ENCODE results near the gene RASGRP1. TPM values are rescaled to one million over a fixed set of nuclear protein-coding genes. Genes with fewer than 3 reads are reported as not detected.

RASGRP1 gene
- total and polyA plus RNA-seq, 12 donors = 0.13 to 2.8 (median 0.49) TPM

GRCh38 chr15:38528294-38528693, 36.3 kb downstream of the RASGRP1 start:
- no peaks in the 10 kb centered on the region for H3K9me3 ChIP-seq (replicated peaks in 1 of 3)
- 93 to 97% (median 95%) methylated on average over 1 of the region's 1 CpG for WGBS, 4 donors
- no peaks in the 10 kb centered on the region for H3K4me1 ChIP-seq (replicated peaks in 1 of 2)
- H3K27ac ChIP-seq = no peak overlapping the region
- no peaks in the 10 kb centered on the region for H3K36me3 ChIP-seq (replicated peaks in 1 of 2)
- no peak overlapping the region for H3K4me3 ChIP-seq
- DNase-seq = peak in 2 of 7 donors; percentile 5 to 10
- TF ChIP-seq CTCF (IDR thresholded peaks at IDR 0.05) = no peak
- TF ChIP-seq POLR2A (IDR thresholded peaks at IDR 0.05) = no peak
- no peaks in the 10 kb centered on the region for H3K27me3 ChIP-seq
- intact Hi-C loops (cut with DNase I) = no loop called here

DNA sequence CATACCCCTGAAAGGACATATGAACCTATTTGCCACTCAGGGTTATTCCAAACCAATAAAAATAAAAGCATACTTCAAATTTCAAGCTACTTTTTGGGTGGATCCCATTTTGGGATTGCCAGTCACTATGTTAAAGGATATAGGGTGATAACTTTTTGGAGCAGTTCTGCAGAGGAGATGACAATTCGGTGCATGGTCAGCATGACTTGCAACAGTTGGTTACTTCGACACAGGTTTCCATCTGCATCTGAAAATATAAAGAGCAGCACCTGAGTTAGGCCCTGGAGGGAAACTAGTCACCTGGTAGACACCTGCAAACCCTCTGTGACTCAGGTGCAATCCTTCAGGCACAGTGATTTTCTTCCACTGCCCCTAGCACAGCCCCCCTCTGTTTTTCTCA, 38.5 kb downstream of the RASGRP1 start:
- TF ChIP-seq POLR2A (IDR thresholded peaks at IDR 0.05) (no peak), CTCF (IDR thresholded peaks at IDR 0.05) (no peak)
- Histone ChIP-seq H3K9me3 (replicated peaks in 1 of 3) (no peaks in the 10 kb centered on the region), H3K4me3 (no peak overlapping the region), H3K27ac (no peak overlapping the region), H3K4me1 (replicated peaks in 1 of 2) (no peaks in the 10 kb centered on the region), H3K27me3 (no peaks in the 10 kb centered on the region), H3K36me3 (replicated peaks in 1 of 2) (no peaks in the 10 kb centered on the region)
- DNase-seq = no peak
- WGBS, 4 donors = 81 to 93% (median 93%) methylated on average over 2 of the region's 2 CpGs
- intact Hi-C loops (cut with DNase I) = no loop called here

DNA sequence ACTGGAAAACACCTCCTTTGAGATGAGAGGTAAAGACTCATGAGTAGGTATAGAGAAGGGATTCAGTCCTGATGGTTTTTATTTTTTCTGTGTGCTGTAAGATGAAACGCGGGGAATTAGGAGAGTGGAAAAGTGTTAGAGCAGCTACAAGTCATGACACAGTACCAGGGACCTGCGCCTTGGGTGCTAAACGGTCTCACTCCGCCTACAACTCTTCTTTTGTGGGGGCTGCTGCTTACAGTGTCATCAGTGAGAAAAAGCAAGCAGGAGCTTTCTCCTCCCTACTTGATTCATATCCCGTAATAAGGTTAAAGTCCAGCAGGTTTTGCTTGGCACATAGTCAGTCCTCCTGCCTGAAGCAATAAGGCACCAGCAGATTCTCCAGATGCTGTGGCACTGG, 39.1 kb downstream of the RASGRP1 start:
- DNase-seq = no peak
- intact Hi-C loops (cut with DNase I) = no loop called here
- Histone ChIP-seq H3K4me3 (no peak overlapping the region), H3K4me1 (replicated peaks in 1 of 2) (no peaks in the 10 kb centered on the region), H3K27me3 (no peaks in the 10 kb centered on the region), H3K36me3 (replicated peaks in 1 of 2) (no peaks in the 10 kb centered on the region), H3K27ac (no peak overlapping the region), H3K9me3 (replicated peaks in 1 of 3) (no peaks in the 10 kb centered on the region)
- TF ChIP-seq CTCF (IDR thresholded peaks at IDR 0.05) = no peak
- TF ChIP-seq POLR2A (IDR thresholded peaks at IDR 0.05) = no peak
- WGBS, 4 donors = 90 to 96% (median 92%) methylated on average over 6 of the region's 6 CpGs

- no peaks in the 10 kb centered on the region for H3K36me3 ChIP-seq (replicated peaks in 1 of 2)
- 82 to 96% (median 89%) methylated on average over 5 of the region's 5 CpGs for WGBS, 4 donors
- no peak overlapping the region for H3K4me3 ChIP-seq
- H3K9me3 ChIP-seq (replicated peaks in 1 of 3) = no peaks in the 10 kb centered on the region
- DNase-seq = no peak
- no peak overlapping the region for H3K27ac ChIP-seq
- intact Hi-C loops (cut with DNase I) = no loop called here
- no peaks in the 10 kb centered on the region for H3K4me1 ChIP-seq (replicated peaks in 1 of 2)
- peaks cover under 1% of the 10 kb centered on the region for H3K27me3 ChIP-seq
- TF ChIP-seq POLR2A (IDR thresholded peaks at IDR 0.05) = no peak
- no peak for TF ChIP-seq CTCF (IDR thresholded peaks at IDR 0.05)
Observed at GRCh38 chr15:38524156-38524555, 40.5 kb downstream of the RASGRP1 start.
